ENCODE data around the gene NUMA1.

- TF ChIP-seq CTCF (conservative IDR thresholded peaks at IDR 0.05; ENCODE audit: low read length) (no peak), EZH2phosphoT487 (IDR thresholded peaks at IDR 0.05; ENCODE audit: borderline replicate concordance) (no peak)
These were observed 92.8 kb downstream of the NUMA1 start for GRCh38 chr11:71987521-71987920.

All from Loucy (cell line).